HTERT RPE-1 (cell line): ENCODE measurements around the gene PRKCE.
"Not testable (repeated sequence)": the region's sequence is repeated elsewhere in the genome, so short reads cannot be mapped to it uniquely, and the experiment has no call there.

Source experiments
- in situ Hi-C: fragments of 300-500 bp; cut with MboI; formaldehyde crosslinking; loops from 4 replicates; pipeline ENCODE4 v1.14.3; 2020; ENCODE audit warnings: low sequenced_read_pairs

Gene PRKCE

DNA sequence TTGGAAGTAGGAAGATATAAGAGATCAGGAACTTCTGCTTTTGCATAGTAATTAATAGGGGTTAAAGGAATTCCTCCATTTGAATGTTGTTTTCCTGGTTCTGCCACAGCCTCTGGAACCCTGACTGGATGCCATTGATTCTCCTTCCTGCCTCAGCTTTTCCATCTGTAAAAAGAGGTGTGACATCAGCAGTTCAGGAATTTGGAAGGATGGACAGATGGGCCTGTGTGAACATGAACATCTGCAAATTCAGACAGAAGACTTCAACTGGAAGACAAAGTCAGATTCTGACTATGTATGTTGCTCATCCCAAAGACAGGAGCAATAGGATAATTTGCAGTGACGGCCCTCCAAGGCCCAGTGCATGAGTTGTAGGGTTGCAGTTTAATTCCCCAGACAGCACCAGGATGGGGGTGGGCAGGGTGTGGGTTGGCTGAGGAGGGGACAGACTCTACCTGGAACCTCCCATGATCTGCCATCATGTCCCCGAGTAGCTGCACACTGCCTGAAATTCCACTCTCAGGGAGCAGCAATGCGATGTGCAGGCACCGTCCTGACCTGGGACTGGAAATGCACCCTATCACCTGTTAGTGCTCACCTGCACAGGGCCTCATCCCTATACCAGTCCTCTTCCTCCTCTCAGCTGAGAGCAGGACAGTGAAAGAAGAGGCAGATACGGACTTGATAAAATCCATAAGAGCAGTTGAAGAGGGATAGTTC lies 546.8 kb downstream of the PRKCE start:
- in situ Hi-C loops, result no loop called here

DNA sequence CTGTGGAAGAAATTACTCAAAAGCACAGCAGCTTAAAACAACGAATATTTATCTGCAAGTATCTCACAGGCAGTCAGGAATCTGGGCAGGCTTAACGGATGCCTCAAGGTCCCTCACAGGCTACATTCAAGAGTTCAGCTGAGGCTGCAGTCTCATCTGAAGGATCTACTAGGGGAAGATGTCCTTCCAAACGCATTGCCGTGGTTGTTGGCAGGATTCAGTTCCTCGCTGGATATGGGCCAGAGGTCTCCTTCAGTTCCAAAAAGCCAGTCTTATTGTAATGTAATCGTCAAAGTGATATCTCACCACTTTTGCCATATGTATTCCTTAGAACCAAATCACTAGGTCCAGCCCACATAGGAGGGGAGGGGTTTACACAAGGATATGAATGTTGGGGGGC lies 547.5 kb downstream of the PRKCE start:
- in situ Hi-C loops, result no loop called here

DNA sequence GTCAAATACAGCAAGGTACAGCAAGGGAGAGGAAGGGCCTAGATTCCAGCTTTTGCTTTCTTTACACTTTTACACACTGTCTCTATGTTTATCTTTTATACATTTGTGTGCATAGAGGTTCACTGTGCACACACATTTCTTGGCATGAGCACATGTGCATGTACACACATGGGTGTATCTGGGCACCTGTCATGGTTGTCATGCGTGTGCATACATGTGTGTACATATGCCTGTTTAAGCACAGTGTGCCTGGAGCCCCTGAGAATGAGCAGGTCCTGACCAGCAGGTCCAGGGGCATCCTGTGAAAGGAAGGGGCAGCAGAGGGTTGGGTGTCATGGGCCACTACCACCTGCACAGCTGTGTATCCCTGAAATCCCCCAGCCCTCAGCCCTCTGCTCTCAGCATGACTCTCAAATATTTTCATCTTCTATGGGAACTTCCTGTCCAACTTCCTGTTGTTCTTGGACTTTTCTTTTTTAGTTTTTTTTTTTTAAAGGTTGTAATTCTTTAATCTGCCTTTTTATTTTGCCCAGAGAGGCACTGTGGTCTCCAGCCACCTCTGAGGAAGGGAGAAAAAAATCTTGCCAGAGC lies 548.7 kb downstream of the PRKCE start:
- in situ Hi-C loops, result no loop called here

DNA sequence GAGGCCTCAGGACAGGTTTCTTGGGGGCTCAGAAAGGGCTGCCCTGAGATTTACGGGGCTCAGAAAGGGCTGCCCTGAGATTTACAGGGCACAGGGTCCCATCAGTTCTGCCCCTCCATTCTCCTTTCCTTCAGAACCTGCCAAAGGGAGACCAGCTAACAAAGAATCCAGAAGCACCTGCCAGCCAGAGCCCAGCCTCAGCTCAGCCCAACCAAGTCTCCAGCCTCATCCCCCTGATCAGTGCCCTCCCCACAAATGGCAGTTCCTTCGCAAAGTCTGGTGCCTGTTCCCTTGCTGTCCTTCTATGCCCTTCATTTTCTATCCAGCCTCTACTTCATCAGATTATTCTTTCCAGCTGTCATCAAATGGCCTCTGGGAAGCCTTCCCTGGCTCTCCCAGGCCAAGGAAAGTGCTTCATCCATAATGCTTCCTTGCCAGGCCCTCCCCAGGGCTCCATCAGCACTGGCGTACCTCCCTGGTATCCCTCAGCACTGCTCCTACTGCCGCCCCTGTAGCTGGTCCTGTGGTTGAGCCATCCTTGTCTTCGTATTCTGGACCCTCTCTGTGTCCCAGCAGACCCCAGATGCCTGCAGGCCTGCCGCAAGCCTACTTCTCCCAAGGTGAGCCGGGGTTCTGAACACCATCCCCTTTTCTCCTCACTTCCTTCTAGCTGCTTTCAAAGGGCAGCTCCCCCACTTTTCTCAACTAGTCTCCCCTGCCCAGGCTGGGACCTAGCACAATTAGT lies 549.6 kb downstream of the PRKCE start:
- in situ Hi-C loops, result no loop called here

DNA sequence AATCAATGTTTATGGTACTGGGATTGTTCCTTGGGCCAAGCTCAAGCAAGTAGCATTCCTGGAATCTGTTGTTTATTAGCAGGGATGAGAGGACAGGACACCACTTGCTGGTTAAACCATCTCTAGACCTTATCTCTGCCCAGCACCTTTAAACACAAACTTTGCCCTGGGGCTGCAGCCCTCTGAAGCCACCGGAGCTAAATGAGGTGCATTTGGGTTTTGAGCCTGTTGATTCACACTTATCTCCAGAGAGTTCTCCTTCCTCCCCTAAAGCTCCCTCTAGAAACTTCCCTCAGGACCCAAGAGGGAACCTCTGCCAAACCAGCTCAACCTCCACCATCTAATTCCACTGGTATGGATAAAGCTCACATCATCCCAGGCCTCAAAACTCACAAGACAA lies 551.0 kb downstream of the PRKCE start:
- in situ Hi-C loops, result no loop called here

DNA sequence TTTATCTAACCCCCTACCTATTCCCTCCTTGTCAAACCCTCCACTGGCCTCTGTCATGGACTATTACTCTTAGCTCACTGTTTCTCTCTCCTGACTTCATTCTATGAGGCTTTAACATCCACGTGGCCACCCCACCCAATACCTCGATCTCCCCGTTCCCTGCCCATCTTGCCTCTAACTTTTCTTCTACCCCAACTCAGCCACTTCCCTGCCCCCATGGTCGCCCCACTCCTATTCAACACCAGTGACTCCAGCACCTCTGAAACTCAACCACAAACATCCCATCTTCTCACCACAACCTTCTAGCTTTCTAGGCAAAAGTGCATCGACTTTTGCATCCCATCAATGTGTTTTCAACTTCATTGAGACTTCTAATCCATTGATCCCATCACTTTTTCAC lies 551.5 kb downstream of the PRKCE start:
- in situ Hi-C loops, result no loop called here

DNA sequence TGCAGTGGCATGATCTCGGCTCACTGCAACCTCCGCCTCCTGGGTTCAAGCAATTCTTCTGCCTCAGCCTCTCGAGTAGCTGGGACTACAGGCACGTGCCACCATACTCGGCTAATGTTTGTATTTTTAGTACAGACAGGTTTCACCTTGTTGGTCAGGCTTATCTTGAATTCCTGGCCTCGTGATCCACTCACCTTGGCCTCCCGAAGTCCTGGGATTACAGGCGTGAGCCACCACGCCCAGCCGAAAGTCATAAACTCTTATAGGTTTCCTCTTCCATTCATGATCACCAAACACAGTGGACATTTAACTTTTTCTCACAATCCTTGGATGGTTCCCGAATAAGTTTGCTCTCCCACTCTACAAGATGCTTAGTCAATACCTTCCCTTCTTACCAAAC lies 552.2 kb downstream of the PRKCE start:
- in situ Hi-C loops, result not testable (repeated sequence)

DNA sequence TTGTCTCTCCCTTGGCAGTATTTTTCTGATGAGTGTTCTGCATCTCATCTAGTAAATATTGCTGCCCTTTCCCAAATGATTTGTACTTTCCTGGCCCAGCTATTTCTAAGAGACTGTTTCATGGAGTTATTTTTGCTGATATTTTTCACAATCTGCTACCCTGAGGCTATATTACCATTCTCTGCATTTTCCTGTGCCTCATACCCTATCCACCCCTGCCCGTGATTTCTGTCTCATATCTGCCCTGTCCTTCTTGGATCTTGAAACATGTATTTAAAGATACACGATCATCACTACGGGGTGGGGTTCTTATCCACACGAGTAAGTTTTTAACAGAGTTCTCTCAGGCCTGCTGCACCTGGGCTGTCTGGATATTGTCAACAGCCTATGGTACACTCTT lies 556.1 kb downstream of the PRKCE start:
- in situ Hi-C loops, result no loop called here

DNA sequence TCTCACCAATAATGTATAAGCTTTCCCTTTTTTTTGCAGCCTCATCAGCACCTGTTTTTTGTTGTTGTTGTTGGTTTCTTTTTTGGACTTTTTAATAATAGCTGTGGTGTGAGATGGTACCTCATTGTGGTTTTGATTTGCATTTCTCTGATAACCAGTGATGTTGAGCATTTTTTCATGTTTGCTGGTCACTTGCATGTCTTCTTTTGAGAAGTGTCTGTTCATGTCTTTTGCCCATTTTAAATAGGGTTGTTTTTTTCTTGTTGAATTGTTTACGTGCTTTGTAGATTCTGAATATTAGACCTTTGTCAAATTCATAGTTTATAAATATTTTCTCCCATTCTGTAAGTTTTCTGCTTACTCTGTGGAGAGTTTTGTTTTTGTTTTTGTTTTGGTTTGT lies 557.3 kb downstream of the PRKCE start:
- in situ Hi-C loops, result no loop called here

DNA sequence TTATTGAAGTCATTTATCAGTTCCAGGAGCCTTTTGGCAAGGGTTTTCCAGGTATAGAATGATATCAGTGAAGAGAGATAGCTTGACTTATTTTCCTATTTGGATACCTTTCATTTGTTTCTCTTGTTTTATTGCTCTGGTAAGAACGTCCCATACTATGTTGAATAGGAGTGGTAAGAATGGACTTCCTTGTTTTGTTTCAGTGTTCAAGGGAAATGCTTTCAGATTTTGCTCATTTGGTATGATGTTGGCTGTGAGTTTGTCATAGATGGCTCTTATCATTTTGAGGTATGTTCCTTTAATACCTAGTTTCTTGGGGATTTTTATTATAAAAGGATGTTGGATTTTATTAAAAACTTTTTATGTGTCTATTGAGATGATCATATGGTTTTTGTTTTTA lies 558.6 kb downstream of the PRKCE start:
- in situ Hi-C loops, result no loop called here

DNA sequence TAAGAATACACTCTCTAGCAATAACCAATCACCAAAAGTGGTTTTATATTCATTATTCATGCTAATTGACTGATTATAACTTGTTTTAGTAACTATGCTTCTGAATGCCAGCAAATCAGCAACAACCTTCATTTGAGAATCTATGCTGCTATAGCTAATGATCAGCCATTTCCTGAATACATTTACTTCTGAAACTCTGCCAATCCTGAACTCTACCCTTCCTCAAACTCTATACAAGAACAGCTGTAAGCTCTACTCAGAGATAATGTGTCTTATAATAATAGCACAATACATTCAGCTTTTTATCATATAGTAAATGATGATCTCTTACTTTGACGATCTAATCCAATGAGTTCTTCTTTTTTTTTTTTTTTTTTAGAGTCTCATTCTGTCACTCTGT lies 560.0 kb downstream of the PRKCE start:
- in situ Hi-C loops, result no loop called here

DNA sequence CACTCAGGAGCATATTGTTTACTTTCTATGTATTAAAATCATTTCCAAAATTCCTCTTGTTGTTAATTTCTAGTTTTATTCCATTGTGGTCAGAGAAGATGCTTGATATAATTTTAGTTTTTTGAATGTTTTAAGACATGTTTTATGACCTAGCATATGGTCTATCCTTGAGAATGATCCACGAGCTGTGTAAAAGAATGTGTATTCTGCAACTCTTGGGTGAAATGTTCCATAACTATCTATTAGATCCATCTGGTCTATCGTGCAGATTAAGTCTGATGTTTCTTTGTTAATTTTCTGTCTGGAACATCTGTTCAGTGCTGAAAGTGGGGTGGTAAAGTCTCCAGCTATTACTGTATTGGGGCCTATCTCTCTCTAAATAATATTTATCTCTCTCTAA lies 562.4 kb downstream of the PRKCE start:
- in situ Hi-C loops, result no loop called here

DNA sequence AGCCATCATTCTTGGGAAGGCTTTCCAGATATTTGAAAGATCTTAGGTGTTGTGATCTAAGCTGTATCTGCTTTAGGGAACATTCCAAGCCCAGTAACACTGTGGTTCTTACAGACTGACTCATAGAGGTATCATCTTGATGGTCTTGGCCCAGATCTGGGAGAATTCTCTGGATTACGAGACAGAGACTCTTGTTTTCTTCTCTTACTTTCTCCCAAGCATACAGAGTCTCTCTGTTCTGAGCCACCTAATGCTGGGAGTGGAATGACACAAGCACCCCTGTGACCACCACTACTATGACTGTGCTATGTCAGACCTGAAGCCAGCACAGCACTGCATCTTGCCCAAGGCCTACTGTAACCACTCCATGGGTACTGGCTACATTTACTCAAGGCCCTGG lies 564.7 kb downstream of the PRKCE start:
- in situ Hi-C loops, result no loop called here

DNA sequence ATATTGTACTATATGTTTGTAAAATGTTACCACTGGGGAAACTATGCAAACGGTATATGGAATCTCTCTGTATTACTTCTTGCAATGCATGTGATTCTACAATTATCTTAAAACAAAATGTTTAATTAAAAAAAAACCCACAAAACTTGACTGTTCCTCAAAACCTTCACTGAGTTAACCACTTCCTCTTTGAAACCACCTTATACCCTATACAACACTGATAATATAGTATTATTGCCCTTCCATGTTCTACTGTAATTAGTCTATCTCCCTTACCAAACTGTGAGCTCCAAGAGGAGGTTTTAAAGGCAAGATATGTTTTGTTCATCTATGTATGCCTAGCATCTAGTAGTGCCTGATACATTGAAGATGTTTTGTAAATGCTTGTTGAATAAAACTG lies 572.0 kb downstream of the PRKCE start:
- in situ Hi-C loops, result not testable (repeated sequence)

DNA sequence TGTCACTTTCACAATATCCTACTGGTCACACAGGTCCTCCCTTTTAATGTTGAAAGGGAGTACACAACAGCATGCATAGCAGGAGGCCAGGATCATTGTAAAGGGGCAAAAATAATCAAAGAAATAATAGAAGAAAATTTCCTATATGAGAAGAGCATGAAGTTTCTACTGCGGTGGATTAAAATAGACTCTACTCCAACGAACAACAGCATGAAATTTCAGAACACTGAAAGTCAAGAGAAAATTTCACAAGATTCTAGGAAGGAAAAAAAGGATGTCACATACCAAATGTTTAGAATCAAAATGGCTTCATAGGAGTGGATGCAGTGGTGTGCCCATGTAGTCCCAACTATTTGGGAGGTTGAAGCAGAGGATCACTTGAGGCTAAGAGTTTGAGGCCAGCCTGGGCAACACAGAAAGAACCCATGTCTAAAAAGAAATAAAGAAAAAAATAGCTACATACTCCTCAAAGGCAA lies 573.7 kb downstream of the PRKCE start:
- in situ Hi-C loops, result no loop called here

DNA sequence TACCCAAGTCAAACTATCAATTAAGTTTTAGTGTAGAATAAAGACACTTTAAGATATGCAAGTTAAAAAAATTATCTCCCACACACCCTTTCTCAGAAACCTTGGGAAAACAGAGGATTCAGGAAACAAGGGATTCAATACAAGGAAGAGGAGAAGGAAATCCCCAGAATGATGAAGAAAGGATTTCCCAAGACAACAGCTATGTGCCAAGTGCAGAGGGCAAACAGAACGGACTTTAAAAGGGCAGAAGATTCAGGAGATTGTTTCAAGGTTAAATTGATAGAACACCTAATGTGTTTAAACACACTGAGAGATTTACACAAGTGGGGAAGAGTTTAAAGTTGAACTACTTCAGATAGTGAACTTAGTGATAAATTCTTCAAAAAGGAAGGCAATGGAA lies 574.3 kb downstream of the PRKCE start:
- in situ Hi-C loops, result no loop called here

DNA sequence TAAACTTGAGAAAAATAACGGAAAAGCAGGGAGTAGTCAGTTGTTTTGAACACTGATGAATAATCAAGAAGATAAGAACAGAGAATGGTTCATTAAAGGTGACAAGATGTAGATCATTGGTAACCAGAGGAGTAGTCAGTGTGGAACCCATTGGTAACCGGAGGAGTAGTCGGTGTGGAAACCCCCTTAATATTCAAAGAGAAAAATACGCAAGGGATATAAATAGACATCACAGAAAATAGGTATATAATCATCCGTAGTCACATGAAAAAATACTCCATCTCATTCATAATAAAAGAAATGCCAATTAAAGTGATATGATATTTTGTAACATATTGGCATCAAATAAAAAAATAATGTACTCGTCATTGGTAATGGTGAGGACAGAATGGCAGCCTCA lies 575.1 kb downstream of the PRKCE start:
- in situ Hi-C loops, result no loop called here

DNA sequence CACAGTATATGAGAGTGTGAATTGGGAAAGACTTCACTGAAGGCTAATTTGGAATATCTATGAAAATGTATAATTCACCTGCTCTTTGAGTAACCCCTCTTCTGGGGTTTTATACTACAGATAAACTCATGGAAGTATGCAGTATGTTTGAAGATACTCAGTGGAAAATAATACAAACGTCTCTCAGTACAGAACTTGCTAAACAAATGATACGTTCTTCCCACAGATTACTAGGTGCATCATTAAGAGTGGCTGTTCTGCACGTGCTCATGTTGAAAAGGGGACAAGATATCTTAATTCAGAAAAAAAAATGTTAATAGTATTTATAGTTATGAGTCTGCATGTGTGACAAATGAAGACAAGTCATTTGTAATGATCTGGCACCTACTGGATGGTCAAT lies 575.5 kb downstream of the PRKCE start:
- in situ Hi-C loops, result no loop called here

DNA sequence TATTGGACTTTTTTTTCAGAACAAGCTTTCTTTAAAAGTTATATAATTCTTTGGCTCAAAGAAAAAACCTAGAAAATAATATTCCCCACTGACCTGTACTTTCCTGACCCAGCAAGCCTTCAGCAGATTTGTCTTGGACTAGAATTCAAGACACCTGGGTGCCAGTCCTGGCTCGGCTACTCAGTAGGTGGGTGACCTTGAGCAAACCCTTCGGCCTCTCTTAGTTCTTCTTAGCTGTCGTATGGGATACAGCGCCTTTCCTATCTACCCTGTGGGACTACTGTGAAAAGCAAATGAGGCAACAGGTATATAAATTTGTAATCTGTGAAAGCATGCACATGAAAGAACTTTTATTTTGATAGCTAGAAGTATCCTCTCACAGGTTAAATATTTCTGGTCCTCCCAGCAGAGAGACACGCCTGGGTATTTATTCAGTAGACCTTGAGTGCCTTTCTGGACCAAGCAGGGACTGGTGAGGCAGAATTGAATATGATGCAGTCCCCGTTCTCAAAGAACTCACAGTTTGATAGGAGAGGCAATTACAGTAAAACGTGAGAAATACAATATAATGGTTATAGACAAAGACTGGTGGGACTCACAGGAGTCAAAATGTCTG lies 576.3 kb downstream of the PRKCE start:
- in situ Hi-C loops, result no loop called here

DNA sequence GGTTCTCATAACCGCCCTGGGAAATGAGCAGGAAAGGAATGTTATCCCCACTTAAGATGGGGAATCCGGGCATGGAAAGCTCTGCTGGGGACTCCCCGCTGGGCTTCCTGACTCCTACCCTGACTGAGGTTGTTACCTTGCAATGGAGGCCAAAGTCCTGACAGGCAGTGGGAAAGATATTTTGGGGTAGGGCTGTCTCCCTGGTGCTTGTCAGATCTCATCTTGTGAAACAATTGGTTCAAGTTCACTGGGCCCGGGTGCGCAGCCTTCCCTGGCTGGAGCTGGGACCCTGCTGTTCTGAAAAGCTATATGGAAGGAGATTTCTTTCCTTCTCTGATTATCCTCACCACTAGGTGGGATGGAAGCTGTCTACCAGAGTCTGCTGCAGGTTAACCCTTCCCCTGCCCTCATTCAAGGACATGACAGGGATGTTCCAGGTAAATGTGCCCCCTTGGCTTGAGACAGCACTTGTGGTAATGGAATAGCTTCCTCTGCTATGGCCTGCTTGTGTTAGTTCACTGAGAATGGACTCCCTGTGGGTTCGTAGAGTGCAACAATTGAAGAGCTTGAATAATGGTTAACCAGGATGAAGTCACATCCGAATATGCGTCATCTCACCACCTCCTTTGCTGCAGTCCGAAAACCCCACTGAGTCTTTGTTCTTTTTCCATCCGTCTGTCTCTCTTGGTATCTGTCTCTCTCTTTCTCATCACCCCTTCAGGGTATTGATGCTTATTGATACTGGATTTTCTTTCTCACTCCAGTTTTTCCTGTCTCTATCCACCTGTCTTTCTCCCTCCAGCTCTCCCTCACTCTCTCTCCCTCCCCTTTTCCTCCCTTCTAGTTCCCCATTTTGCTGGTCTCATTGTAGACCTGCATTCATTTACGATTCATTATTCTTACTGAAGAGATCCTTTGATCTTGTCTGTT lies 577.9 kb downstream of the PRKCE start:
- in situ Hi-C loops, result no loop called here

DNA sequence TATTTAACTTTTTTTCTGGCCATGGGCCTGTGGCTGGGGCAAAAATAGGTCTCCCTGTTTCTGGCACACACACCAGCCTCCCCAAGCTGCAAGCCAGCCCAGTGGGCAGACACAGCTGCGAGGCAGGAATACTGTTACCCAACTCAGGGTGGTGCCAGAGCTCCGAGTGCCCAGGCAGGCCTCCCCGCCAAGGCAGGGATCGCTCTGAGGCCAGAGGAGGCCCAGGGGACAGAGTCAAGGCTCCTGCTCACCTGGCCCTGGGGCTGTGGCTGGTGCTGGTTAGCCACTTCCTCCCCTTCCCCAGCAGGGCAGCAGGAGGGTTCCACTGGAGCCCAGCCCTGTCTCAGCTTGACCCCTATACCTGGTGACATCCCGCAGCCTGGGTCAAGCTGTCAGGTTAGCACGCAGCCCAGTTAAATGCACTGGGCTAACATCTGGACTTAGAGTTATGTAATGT lies 578.7 kb downstream of the PRKCE start:
- in situ Hi-C loops, result no loop called here
